DMS53 (cell line): ENCODE data around the gene IFT43.
A peak's percentile ranks its signal among the peaks of the same experiment; 100 is the strongest.

Experiments used
- DNase-seq: peaks from one replicate; lab custom pipeline; 2025; lab: John Stamatoyannopoulos, UW

Gene IFT43

DNA sequence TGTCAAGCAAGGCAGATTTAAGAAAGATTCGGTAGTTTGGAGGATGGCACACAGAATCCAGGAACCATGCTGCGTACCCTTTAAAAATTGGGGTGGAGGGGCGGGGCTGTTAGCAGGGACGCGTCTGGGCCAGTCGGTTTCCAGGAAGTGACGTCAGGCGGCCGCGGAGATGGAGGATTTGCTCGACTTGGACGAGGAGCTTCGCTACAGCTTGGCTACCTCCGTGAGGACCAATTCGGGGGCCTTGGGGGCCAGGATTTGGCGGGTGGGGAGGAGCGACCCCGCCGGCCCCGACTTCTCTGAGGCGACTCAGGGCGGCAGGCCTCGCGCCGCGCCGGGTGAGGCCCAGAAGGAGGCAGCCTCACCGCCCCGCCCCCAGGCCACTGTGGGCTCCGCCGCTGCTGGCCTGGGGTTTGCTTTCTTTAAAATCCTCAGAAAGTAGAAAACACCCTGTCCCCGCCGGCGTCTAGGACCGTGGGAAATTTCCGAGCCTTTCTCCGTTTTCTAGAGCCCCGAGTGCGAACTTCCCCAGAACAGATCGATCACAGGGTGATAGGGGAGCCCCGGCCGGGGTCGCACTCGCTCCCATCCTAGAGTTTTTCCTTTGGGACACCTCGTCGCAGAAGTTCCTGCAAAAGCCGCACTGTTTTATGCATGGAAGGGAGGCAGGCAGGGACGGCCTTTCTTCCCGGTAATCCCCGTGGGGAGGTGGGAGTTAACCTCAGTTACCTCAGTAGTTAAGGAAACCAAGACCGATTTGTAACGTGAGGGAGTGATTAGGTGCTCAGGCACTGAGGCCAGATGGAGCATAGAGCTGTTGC lies at the start of gene IFT43:
Gene IFT43, plus strand, starts transcription at position 146 of the 821 bp plus-strand sequence. Its CDS starts 24 bp downstream, at position 170.
- peak; percentile 70 for DNase-seq

DNA sequence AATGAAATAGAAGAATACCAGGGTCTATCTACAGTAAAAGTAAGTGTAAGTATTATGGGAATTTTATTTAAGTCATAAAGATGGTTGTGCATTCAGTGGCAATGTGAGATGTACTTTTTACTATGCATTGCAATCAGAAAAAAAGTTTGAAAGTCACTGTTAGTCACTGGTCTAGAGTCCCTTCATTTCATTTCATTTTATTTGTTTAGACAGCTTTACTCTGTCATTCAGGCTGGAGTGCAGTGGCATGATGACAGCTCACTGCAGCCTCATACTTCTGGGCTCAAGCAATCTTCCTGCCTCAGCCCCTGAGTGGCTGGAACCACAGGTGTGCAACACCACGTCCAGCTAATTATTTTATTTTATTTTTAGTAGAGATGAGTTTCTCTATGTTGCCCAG lies 46.4 kb upstream of the IFT43 start:
- DNase-seq = no peak

DNA sequence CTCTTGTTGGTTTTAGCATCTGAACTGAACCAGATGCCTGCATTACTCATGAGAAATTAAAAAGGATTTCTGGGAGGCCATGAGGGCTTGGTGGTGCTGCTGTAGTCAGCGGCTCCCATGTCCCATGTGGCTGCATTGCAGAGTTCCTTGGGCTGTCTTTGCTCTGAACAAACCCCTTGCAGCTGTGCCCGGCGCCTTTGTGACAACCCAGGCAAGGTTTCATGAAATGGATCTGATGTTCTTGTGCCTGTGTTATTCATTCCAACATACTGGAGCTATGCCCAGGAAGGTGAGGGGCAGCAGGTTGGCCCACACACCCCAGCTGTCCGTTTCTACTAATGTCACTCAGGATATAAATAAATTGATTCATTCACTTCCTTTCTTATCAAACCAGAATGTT lies 44.5 kb upstream of the IFT43 start:
- DNase-seq = no peak

DNA sequence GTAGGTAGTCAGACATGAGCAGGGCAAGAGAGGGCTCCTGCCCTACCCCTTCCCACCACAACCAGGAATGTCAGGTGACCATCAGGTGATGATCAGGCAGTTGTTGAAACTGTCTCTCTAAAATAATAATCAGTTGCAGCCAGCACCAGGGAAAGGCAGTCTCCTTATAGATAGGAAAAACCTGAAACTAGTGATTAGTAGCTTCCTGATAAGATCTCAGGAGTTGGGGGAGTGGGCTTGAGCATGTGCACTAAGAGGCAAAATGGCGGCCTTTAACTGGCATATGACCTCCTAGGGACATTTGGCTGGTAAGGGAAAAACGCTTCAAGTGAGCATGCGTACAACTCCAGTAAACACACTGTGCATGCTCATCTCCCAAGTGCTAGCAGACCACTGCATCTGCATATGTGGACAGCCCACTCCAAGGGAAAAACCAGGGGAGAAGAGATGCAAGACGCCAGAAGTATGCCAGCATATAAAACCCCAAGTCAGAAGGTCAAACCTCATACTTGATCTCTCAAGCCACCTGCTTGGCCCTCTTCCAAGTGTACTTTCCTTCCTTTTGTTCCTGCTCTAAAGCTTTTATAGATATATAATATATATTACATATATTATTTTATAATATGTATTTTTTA lies 40.8 kb upstream of the IFT43 start:
- DNase-seq = no peak

GRCh38 chr14:75946785-75947184 lies 38.8 kb upstream of the IFT43 start:
- no peak for DNase-seq

- DNase-seq = no peak
Observed at GRCh38 chr14:75952489-75952888, 33.1 kb upstream of the IFT43 start.

- no peak for DNase-seq
Observed at GRCh38 chr14:75959031-75959430, 26.5 kb upstream of the IFT43 start.

DNA sequence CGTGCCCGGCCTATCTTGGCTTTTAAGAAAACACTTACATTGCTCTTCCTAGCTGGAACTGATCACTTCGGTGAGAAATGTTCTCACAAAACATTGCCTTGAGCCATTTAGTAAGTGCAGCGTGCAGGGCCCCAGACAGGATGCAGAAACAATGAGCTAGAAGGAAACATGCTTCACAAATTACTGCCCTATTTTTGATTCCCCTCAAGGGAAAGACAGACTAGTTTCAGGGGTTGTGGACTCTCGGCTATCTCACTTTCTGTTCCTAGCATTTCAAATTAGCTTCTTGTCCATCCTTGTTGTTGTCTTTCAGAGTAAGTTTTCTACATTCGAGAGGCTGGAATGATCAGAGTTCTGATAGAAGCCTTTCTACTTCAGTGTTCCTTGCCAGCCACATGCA lies 25.3 kb upstream of the IFT43 start:
- no peak for DNase-seq

DNA sequence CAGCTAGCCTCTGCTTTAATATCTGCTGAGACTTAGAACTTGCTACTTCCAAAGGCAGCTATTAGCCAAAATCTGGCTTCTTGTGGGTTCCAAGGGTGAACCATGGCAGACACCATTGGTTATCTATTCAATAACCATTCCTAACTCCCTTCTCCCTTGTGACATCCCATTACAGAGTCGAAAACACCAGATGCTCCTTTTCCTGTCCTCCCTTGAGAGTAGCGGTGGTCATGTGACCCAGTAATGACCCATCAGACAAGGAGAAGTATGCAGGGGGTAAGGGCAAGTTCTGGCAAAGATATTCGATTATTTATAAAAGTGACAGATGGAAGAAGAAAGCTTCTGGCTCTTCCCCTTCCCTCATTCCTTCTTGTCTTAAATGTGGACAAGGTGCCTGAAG lies 23.9 kb upstream of the IFT43 start:
- no peak for DNase-seq

- no peak for DNase-seq
Observed at GRCh38 chr14:75967866-75968265, 17.7 kb upstream of the IFT43 start.

DNA sequence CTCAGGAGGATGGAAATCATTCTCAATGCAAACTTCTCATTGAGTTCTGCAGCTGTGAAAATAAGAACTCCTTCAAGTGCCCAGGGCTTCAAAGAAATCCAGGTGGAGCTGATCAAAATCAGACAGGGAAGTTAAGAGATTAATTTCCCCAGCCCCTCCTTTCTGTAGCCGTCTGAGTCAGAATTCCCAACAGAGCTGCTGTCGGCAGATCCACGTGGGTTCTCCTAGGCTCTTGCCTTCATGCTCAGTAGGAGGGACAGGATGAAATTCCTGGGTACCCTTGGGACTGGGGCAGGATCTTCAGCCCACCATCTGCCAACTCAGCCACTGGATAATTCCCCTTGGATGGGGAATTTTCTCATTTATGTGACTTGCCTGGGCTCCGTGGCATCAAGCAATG lies 17.1 kb upstream of the IFT43 start:
- no peak for DNase-seq

DNA sequence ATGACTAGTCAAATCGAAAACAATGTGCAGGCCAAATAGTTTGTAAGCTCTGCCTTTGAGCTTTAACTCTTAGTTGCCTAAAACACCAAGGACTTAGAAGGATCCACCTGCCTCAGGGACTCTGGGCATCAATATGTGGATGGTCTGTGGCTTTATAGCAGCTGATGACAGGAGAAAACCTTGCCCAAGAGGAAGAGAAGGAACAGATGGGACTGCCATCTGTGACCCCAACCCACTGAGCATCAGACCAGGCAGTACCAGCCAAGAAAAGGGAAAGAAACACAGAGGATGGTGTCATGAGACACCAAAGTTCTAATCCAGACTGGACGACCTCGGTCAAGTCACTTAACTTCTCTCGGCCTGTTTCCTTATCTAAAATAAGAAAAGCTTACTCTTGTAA lies 16.4 kb upstream of the IFT43 start:
- DNase-seq = no peak

DNA sequence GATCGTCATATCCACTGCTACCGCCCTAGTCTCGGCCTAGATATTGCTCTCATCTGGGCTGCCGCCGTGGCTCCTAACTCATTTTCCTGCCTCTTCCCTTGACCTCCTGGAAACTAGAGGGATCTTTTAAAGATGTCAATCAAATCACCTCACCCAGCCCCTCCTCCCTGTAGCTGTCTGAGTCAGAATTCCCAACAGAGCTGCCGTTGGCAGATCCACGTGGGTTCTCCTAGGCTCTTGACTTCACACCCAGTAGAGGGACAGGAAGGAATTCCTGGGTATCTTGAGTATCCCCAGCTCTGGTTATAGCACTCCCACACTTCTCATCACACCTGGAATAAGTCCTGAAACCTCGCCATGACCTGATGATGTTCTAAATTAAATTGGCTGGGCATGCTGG lies 15.7 kb upstream of the IFT43 start:
- no peak for DNase-seq

GRCh38 chr14:75970989-75971388 lies 14.6 kb upstream of the IFT43 start:
- DNase-seq = no peak

DNA sequence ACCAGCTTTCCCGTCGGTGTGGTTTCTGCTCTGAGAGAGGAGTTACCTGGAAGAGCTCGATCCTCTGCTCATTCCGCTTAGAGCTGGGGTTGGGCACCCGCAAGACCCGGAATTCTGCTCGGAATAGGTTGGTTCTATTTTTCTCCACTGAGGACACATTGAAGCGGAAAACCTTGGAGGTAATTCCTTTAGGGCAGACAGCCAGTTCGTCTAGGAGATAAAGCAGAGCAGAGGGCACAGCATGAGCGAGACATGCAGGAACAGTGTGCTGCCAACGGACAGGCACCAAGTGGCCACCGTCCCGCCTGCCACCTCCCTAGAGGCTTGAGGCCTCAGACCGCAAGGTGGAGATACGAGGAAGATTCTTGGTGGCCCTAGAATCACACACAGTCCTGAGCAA lies 14.1 kb upstream of the IFT43 start:
- no peak for DNase-seq

DNA sequence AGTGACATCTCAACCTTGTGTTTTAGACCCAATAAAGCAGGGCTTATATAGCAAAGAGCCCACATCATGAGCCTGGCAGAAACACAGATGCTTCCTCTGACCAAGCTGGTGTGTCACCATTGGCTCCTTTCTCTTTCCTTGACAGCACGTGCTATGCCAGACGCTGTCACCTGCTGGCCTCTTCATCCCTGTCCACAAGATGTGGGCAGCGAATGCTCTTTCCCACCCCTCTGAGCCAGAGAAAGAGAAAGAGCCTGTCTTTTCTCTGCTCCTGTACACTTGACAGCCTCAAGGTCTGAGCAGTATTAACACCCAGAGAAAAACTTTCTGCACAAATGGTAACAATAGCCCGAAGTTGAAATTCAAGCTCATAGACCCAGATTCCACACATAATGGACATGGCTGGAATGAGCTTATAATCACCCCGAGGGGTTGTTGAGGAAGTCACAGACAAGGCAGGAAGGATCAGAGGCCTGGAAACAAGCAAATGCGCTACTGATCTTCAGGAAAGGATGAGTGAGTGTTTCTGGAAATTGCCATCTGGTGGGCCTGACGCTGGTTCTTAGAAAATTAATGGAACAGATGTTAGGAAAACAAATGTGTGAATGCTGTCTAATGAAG lies 12.7 kb upstream of the IFT43 start:
- peak; percentile 73 for DNase-seq

DNA sequence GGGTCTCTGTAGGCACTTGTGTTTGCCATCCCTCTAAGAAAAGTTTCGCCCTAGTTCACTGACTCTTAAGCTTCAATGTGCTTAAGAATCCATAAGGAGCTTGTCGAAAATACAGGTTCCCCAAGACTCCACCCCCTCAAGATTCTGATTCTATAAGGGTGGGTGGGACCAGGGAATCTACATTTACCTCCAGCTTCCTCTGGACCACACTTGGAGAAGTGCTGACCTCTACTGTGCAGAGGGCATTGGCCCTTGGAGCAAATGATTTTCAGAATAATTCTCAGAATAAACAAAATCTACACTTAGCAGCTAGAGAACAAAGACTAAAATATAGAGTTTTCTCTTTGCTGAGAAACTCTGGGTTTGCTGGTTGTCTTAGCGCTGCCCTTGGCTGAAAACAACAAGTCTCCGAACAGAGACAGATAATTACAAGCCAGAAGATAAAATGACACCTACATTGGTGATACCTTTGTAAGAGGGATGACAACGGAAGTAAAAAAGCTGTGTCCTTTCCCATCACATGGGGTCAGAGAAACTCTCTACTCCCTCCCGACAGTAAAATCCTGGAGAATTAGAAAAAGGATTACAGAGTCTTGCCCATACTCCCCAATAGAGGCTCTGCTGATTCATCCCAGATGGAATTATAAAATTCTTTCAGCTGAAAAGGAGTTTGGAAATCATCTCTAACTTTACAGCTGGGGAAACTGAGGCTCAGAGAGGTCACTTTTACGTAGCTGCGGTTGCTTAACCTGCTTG lies 8.6 kb upstream of the IFT43 start:
- no peak for DNase-seq

GRCh38 chr14:75977582-75977943 lies 8.0 kb upstream of the IFT43 start:
- DNase-seq = no peak

GRCh38 chr14:75978249-75978731 lies 7.3 kb upstream of the IFT43 start:
- DNase-seq = peak; percentile 19

DNA sequence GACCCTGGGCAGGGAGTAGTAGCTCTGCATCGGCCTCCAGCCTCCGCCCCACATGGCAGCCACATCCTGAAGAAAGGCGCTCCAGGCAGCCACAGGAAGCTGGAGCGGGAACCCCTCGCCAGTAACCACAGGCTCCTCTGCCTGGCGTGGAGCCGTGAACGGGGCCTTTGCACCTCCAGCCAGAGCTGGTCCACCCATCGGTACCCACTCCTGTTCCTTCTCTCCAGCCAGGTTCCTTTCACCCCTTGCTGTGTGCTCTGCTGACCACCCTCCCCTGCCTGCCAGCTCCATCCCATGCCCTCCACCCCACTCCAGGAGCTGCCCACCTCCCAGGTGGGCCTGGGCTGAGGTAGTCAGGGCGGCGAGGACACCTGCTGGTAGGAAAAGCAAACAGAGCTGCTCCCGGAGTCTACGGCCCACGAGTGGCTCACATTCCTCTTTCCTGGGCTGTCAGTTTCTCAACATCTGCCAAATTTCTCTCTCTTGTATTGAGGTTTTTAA lies 6.4 kb upstream of the IFT43 start:
- peak; percentile 29 for DNase-seq

DNA sequence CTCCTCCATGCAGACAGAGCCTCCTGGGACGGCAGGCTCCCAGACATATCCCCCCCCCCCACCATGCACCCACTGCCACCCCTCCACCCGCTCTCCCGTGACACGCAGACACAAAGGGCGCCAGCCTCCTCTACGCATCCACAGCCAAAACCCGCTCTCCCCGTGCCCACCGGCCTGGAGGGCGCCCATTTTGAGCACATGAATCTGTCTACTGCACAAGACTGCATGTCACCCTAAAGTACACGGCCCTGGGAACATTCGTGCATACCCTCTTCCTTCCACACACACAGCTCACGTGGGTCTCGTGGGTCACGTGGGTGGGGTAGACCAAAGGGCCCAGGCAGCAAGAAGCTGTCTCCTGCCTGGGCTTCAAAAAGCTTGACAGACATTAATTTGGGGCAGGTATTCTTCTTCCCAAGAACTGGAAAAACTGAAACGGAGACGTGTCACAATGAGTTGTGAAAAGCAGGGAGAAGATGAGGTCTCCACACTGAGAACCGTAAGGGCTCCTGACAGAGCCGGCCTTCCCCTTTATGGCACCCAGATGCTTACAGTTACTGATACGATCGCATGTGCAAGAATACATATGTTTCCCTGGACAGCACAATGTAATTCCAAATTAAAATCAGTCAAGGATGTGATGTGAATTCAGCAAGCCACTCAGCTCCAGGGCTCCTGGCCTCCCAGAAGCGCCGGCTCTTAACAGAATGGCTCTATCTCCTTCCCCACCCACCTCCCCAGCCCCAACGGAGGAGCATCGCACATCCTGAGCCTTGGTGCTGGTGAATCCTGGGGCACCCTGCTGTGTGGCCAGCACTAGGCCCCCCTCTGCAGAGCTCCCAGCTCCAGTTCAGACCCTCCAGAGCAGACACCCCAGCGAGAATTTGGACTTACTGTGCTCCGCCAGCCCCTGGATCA lies 5.7 kb upstream of the IFT43 start:
- DNase-seq = no peak
